Transverse colon (tissue), 3 donors: Measurements from ENCODE around the gene NME3.

ENCODE experiments used
- CTCF ChIP-seq, 5 experiments: fragments of 200-600 bp in 3 of 5; fragments of 450-650 bp in 2 of 5; sonication (generic) in 3 of 5; IDR thresholded peaks; 1 replicate in 2 of 5; 2 replicates in 3 of 5; pipeline ENCODE4 v1.5.1; 2016 to 2017; ENCODE audit warnings: antibody characterized with exemption in 5 of 5, inconsistent platforms in 3 of 5, mild to moderate bottlenecking in 2 of 5, moderate library complexity in 1 of 5
- EP300 ChIP-seq: sonication (generic); formaldehyde crosslinking; IDR thresholded peaks from one replicate; pipeline ENCODE4 v1.6.1; 2017; ENCODE audit warnings: antibody characterized with exemption, low read depth
- POLR2A ChIP-seq: fragments of 450-650 bp; IDR thresholded peaks from one replicate; pipeline ENCODE4 v1.6.1; 2016; ENCODE audit warnings: antibody characterized with exemption, mild to moderate bottlenecking, moderate library complexity

- TF ChIP-seq CTCF (IDR thresholded peaks at IDR 0.05) = no peak
- no peak for TF ChIP-seq POLR2A
- TF ChIP-seq EP300 = no peak
Observed at GRCh38 chr16:1819611-1820010, 48.3 kb upstream of the NME3 start.
